Measurements from ENCODE around the gene KCNMA1. TPM values are rescaled to one million over a fixed set of nuclear protein-coding genes. Genes with fewer than 3 reads are reported as not detected.

KCNMA1 gene
- total RNA-seq, 2 experiments from 2014 or later: not detected

- Mint-ChIP-seq H3K36me3 (no peaks in the 10 kb centered on the region), H3K27ac (no peak overlapping the region), H3K9me3 (no peaks in the 10 kb centered on the region), H3K27me3 (no peaks in the 10 kb centered on the region), H3K4me1 (ENCODE audit: low read depth) (no peaks in the 10 kb centered on the region), H3K4me3 (no peak overlapping the region)
- POLR2A ChIA-PET: no interaction called here
- DNase-seq: no peak
- CTCF ChIA-PET: no interaction called here
- intact Hi-C loops (cut with micrococcal nuclease): no loop called here
Observed at GRCh38 chr10:77068272-77068671, 569.3 kb downstream of the KCNMA1 start.

- ChIA-PET POLR2A (no interaction called here), CTCF (no interaction called here)
- intact Hi-C loops (cut with micrococcal nuclease): no loop called here
Observed at GRCh38 chr10:77062381-77062780, 575.2 kb downstream of the KCNMA1 start.

GRCh38 chr10:77060913-77061312, 576.7 kb downstream of the KCNMA1 start:
- Mint-ChIP-seq H3K27ac (no peak overlapping the region), H3K9me3 (no peaks in the 10 kb centered on the region), H3K4me3 (no peak overlapping the region), H3K27me3 (no peaks in the 10 kb centered on the region), H3K36me3 (no peaks in the 10 kb centered on the region), H3K4me1 (ENCODE audit: low read depth) (no peaks in the 10 kb centered on the region)
- no peak for DNase-seq
- intact Hi-C loops (cut with micrococcal nuclease): no loop called here
- POLR2A ChIA-PET: no interaction called here
- CTCF ChIA-PET: no interaction called here

More at GRCh38 chr10:77062381-77062780, 575.2 kb downstream of the KCNMA1 start:
- H3K36me3 Mint-ChIP-seq: no peaks in the 10 kb centered on the region
- no peak for DNase-seq
- no peak overlapping the region for H3K4me3 Mint-ChIP-seq
- no peaks in the 10 kb centered on the region for H3K9me3 Mint-ChIP-seq
- H3K27ac Mint-ChIP-seq: no peak overlapping the region
- no peaks in the 10 kb centered on the region for H3K4me1 Mint-ChIP-seq (ENCODE audit: low read depth)
- no peaks in the 10 kb centered on the region for H3K27me3 Mint-ChIP-seq

- Mint-ChIP-seq H3K9me3 (no peaks in the 10 kb centered on the region), H3K27me3 (no peaks in the 10 kb centered on the region), H3K4me3 (no peak overlapping the region), H3K4me1 (ENCODE audit: low read depth) (no peaks in the 10 kb centered on the region), H3K36me3 (no peaks in the 10 kb centered on the region), H3K27ac (no peak overlapping the region)
- CTCF ChIA-PET: no interaction called here
- POLR2A ChIA-PET: no interaction called here
- intact Hi-C loops (cut with micrococcal nuclease): no loop called here
- DNase-seq: no peak
Observed at GRCh38 chr10:77056650-77057049, 581.0 kb downstream of the KCNMA1 start.

- H3K4me1 Mint-ChIP-seq (ENCODE audit: low read depth): no peaks in the 10 kb centered on the region
- POLR2A ChIA-PET: no interaction called here
- H3K27ac Mint-ChIP-seq: no peak overlapping the region
- DNase-seq: no peak
- no peaks in the 10 kb centered on the region for H3K27me3 Mint-ChIP-seq
- CTCF ChIA-PET: no interaction called here
- no peak overlapping the region for H3K4me3 Mint-ChIP-seq
- intact Hi-C loops (cut with micrococcal nuclease): no loop called here
- no peaks in the 10 kb centered on the region for H3K36me3 Mint-ChIP-seq
- H3K9me3 Mint-ChIP-seq: no peaks in the 10 kb centered on the region
Observed at GRCh38 chr10:77052593-77052992, 585.0 kb downstream of the KCNMA1 start.

GRCh38 chr10:77051837-77052236, 585.8 kb downstream of the KCNMA1 start:
- Mint-ChIP-seq H3K9me3 (no peaks in the 10 kb centered on the region), H3K4me3 (no peak overlapping the region), H3K27ac (no peak overlapping the region), H3K36me3 (no peaks in the 10 kb centered on the region), H3K4me1 (ENCODE audit: low read depth) (no peaks in the 10 kb centered on the region), H3K27me3 (no peaks in the 10 kb centered on the region)
- intact Hi-C loops (cut with micrococcal nuclease): no loop called here
- POLR2A ChIA-PET: no interaction called here
- DNase-seq: no peak
- CTCF ChIA-PET: no interaction called here

GRCh38 chr10:77049896-77050295, 587.7 kb downstream of the KCNMA1 start:
- Mint-ChIP-seq H3K4me1 (ENCODE audit: low read depth) (no peaks in the 10 kb centered on the region), H3K9me3 (no peaks in the 10 kb centered on the region), H3K4me3 (no peak overlapping the region), H3K27me3 (no peaks in the 10 kb centered on the region), H3K27ac (no peak overlapping the region), H3K36me3 (no peaks in the 10 kb centered on the region)
- CTCF ChIA-PET: interaction anchor here (0.6 kb wide), 1 partner anchor 1008 kb away, joined by 3 read pairs; no protein-coding TSS in a partner anchor
- intact Hi-C loops (cut with micrococcal nuclease): no loop called here
- no peak for DNase-seq
- POLR2A ChIA-PET: no interaction called here

GRCh38 chr10:77049146-77049545, 588.5 kb downstream of the KCNMA1 start:
- Mint-ChIP-seq H3K4me1 (ENCODE audit: low read depth) (no peaks in the 10 kb centered on the region), H3K36me3 (no peaks in the 10 kb centered on the region), H3K27ac (no peak overlapping the region), H3K9me3 (no peaks in the 10 kb centered on the region), H3K27me3 (no peaks in the 10 kb centered on the region), H3K4me3 (no peak overlapping the region)
- intact Hi-C loops (cut with micrococcal nuclease): no loop called here
- ChIA-PET POLR2A (no interaction called here), CTCF (no interaction called here)
- no peak for DNase-seq

- CTCF ChIA-PET: no interaction called here
- H3K27ac Mint-ChIP-seq: no peak overlapping the region
- peaks cover 3% of the 10 kb centered on the region for H3K4me1 Mint-ChIP-seq (ENCODE audit: low read depth)
- DNase-seq: no peak
- POLR2A ChIA-PET: no interaction called here
- no peaks in the 10 kb centered on the region for H3K36me3 Mint-ChIP-seq
- no peaks in the 10 kb centered on the region for H3K27me3 Mint-ChIP-seq
- no peaks in the 10 kb centered on the region for H3K9me3 Mint-ChIP-seq
- H3K4me3 Mint-ChIP-seq: no peak overlapping the region
- intact Hi-C loops (cut with micrococcal nuclease): no loop called here
Observed at GRCh38 chr10:77045085-77045484, 592.5 kb downstream of the KCNMA1 start.

- H3K9me3 Mint-ChIP-seq: no peaks in the 10 kb centered on the region
- H3K27ac Mint-ChIP-seq: no peak overlapping the region
- no peak overlapping the region for H3K4me3 Mint-ChIP-seq
- intact Hi-C loops (cut with micrococcal nuclease): no loop called here
- no peaks in the 10 kb centered on the region for H3K27me3 Mint-ChIP-seq
- no peaks in the 10 kb centered on the region for H3K36me3 Mint-ChIP-seq
- no peak for DNase-seq
- CTCF ChIA-PET: no interaction called here
- POLR2A ChIA-PET: no interaction called here
- peaks cover 3% of the 10 kb centered on the region for H3K4me1 Mint-ChIP-seq (ENCODE audit: low read depth)
Observed at GRCh38 chr10:77043420-77043763, 594.2 kb downstream of the KCNMA1 start.

GRCh38 chr10:77042706-77043419, 594.7 kb downstream of the KCNMA1 start:
- intact Hi-C loops (cut with micrococcal nuclease): no loop called here

GRCh38 chr10:77041636-77042258, 595.9 kb downstream of the KCNMA1 start:
- ChIA-PET POLR2A (no interaction called here), CTCF (no interaction called here)
- no peak overlapping the region for H3K27ac Mint-ChIP-seq
- H3K27me3 Mint-ChIP-seq: no peaks in the 10 kb centered on the region
- no peak for DNase-seq
- intact Hi-C loops (cut with micrococcal nuclease): no loop called here
- H3K4me3 Mint-ChIP-seq: no peak overlapping the region
- no peaks in the 10 kb centered on the region for H3K36me3 Mint-ChIP-seq
- H3K4me1 Mint-ChIP-seq (ENCODE audit: low read depth): peaks cover 3% of the 10 kb centered on the region
- H3K9me3 Mint-ChIP-seq: no peaks in the 10 kb centered on the region

More at GRCh38 chr10:77042706-77043419, 594.7 kb downstream of the KCNMA1 start:
- H3K4me1 Mint-ChIP-seq (ENCODE audit: low read depth): peaks cover 3% of the 10 kb centered on the region
- CTCF ChIA-PET: no interaction called here
- no peaks in the 10 kb centered on the region for H3K36me3 Mint-ChIP-seq
- no peak overlapping the region for H3K27ac Mint-ChIP-seq
- POLR2A ChIA-PET: no interaction called here
- H3K9me3 Mint-ChIP-seq: no peaks in the 10 kb centered on the region
- H3K4me3 Mint-ChIP-seq: no peak overlapping the region
- H3K27me3 Mint-ChIP-seq: no peaks in the 10 kb centered on the region
- no peak for DNase-seq

- ChIA-PET POLR2A (no interaction called here), CTCF (interaction anchor here (1.4 kb wide), 1 partner anchor 71 kb away, joined by 3 read pairs; no protein-coding TSS in a partner anchor)
- no peak for DNase-seq
- Mint-ChIP-seq H3K9me3 (no peaks in the 10 kb centered on the region), H3K4me1 (ENCODE audit: low read depth) (peaks cover 3% of the 10 kb centered on the region), H3K36me3 (no peaks in the 10 kb centered on the region), H3K27me3 (no peaks in the 10 kb centered on the region), H3K27ac (no peak overlapping the region), H3K4me3 (no peak overlapping the region)
- intact Hi-C loops (cut with micrococcal nuclease): no loop called here
Observed at GRCh38 chr10:77038407-77038806, 599.2 kb downstream of the KCNMA1 start.

Data from activated CD4-positive, alpha-beta memory T cell treated with anti-CD3 and anti-CD28 coated beads for 36 hours (primary cell).